HG03280 (cell line): ENCODE results near the gene TADA1.
A peak's percentile ranks its signal among the peaks of the same experiment; 100 is the strongest.
"Not testable (repeated sequence)": the region's sequence is repeated elsewhere in the genome, so short reads cannot be mapped to it uniquely, and the experiment has no call there.

Experiments
- ATAC-seq: cut with Tn5 transposase; IDR thresholded peaks from one replicate; pipeline ENCODE4 v1.9.1; 2021; ENCODE audit warnings: mild to moderate bottlenecking, moderate library complexity; ENCODE audit not compliant: unreplicated experiment

Gene TADA1

DNA sequence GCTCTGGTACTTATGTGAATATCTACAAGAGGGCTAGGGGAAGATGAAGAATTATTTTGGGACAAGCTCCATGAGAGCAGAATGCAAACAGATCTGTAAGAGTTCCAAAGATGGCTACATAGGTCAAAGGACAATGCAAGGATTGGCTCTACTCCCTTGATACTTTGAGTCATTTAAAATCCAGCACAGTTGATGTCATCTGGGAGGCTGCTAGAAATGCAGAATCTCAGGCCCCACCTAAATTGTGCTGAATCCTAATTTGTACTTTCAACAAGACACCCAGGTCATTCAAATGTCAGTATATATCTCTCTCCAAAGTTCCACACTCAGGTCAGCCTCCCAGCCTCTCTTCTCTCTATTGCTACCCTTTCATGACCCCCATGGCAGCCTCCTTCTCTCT is 23.7 kb upstream of the TADA1 start:
- ATAC-seq, result no peak

- no peak for ATAC-seq
Observed at GRCh38 chr1:166895766-166896165, 19.7 kb upstream of the TADA1 start.

DNA sequence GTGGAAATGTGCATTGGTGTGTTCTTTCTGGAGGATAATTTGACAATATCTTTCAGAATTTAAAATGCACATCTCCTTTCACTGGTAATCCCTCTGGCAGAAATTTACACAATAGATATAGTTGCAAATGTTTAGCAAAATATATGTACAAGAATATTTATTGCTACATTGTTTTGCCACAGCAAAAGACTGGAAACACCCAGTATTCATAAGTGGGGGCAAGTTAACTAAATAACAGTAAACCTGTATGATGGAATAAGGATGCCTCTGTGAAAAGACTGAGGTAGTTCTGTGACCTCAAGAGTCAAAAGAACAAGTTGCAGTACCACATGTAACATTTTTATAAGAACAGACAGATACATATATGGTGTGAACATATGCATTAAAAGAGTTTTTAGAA is 13.7 kb upstream of the TADA1 start:
- ATAC-seq, result no peak

DNA sequence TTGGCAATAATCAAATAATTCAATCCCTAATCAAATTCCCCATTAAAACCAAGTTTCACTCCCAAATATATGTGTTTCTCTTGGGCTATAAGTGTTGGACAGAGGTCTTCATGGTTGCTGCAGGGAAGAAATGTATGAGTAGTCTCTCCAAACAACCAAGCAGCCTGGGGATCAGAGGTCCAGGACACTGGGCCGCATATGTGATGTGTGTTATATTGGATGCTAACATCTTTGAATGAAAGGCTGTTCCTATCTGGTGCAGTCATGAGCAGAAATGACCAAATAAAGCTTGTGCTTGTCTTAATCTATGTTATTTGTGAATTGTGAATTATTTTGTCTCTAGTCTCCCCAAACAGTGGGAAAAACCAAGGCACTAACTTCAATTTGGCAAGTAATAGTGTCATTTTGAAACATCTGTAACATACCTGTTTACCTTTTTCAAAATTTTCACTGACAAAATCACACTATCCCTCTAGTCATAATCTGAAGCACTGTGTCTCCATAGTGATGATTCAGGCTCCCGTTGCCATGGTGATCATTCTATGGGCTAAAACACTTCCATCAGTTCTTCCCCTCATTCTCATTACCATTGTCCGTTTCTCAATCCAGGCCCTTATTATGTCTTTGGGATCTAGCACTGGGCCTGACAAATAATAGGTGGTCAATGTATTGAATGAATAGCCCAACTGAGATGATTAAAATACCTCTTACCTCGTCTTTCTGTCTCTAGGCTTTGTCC is 12.5 kb upstream of the TADA1 start:
- ATAC-seq, result no peak

DNA sequence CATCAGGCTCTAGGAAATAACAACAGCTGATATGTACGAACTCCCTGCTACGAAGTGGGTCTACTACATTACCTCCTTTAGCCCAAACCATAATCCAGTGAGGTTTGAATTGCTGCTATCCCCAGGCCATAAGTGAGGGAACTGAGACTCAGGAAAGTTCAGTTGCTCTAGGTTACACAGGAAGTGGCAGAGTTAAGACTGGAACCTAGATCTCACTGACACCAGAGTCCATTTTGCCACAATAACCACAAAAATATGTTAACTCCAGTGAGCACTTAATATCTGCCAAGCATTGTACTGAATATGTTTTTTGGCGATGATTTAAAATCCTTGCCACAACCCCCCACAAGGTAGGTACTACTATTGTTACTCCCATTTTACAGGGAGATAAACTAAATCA is 8.9 kb upstream of the TADA1 start:
- ATAC-seq, result no peak

GRCh38 chr1:166884040-166884642 is 8.1 kb upstream of the TADA1 start:
- no peak for ATAC-seq

DNA sequence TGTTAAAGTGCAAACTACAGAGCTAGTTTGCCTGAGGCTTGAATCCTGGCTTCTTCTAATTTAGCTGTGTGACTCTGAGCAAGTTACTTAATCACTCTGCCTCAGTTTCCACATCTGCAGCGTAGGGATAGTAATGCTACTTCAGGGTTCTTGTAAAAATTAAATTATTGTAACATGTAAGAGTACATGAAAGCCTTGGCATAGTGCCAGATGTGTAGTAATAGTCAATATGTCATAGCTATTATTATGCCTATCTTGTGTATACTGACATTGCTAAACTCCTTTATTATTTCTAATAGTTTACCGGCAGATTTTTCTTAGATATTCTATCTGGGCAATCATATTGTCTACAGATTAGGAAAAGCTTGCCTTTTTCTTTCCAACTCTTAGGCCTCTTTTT is 6.8 kb upstream of the TADA1 start:
- no peak for ATAC-seq

GRCh38 chr1:166878173-166878917 is 2.3 kb upstream of the TADA1 start:
- ATAC-seq, result not testable (repeated sequence)

GRCh38 chr1:166876540-166876838 is 425 bp upstream of the TADA1 start:
- peak; percentile 4 for ATAC-seq

DNA sequence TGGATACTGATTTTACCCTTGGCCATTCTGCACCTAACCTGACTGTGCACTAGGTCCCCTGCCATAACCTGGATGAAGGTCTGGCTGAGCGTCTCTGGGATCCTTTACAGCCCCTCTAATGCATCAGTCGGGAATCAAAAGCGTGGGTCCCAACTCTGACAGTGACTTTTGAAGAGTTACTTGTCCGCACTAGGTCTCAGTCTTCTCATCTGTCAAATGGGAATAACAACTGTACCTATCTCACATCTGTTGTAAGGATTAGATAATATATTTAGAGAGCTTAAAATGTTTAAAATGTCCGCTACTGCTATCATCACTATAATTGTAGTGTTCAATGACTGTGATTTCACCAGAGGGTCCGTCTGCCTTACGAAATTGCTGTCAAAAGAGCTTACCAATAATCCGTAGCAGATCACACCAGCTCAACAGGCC is 746 bp downstream of the TADA1 start:
- no peak for ATAC-seq

- ATAC-seq, result no peak
Observed at GRCh38 chr1:166874464-166874863, 1.6 kb downstream of the TADA1 start.

DNA sequence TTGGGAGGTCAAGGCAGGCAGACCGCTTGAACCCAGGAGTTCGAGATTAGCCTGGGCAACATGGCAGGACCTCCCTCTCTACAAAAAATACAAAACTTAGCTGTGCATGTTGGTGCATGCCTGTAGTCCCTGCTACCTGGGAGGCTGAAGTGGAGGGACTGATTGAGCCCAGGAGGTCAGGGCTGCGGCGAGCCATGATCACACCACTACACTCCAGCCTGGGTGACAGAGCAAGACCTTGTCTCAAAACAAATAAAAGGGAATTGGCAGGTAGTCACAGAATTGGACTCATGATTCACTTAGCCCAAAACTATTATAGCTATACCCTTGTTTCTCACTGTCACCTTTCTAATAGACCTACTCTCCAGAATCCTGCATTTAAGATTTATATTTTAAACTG is 5.5 kb downstream of the TADA1 start:
- ATAC-seq, result no peak

GRCh38 chr1:166869318-166870099 is 6.6 kb downstream of the TADA1 start:
- ATAC-seq, result no peak

- no peak for ATAC-seq
Observed at GRCh38 chr1:166868639-166869038, 7.4 kb downstream of the TADA1 start.

DNA sequence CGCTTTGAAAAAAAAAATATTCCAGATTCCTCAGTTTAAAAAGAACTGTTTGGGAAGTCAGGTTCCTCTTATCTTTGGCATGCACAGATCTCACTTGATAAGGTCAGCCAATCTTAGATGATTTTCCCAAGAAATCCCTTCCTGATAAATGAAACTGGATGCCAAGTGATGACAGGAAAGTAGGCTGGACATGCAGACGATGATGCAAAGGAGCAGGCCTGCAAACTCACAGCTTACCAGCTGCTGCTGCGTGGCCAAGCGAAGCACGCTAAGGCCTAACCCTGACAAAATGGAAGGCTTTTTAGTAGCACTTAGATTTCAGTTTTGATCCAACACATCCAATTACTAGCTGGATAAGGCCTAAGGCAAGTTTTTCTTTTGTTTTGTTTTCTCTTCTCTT is 10.1 kb downstream of the TADA1 start:
- no peak for ATAC-seq

- ATAC-seq, result no peak
Observed at GRCh38 chr1:166859597-166859996, 16.5 kb downstream of the TADA1 start.

- ATAC-seq, result no peak
Observed at GRCh38 chr1:166858726-166859419, 17.2 kb downstream of the TADA1 start.

DNA sequence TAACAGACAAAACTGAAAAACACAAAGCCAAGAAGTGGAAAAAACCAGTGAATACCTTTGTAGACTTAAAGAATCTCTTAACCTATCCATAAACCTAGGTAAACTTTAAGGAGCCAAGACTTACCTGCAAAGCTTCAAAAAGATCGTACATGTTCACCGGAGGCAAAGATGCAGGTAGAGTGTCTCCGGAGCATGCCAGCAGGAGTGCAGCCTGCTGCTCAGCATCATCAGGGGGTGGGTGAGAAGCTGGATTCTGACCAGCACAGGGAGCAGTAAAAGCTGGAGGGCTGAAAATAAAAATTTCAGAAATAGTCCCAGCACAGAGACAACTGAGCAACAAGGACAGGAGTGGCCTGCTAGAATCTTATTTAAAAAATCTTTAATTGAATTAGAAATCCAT is 18.1 kb downstream of the TADA1 start:
- no peak for ATAC-seq

DNA sequence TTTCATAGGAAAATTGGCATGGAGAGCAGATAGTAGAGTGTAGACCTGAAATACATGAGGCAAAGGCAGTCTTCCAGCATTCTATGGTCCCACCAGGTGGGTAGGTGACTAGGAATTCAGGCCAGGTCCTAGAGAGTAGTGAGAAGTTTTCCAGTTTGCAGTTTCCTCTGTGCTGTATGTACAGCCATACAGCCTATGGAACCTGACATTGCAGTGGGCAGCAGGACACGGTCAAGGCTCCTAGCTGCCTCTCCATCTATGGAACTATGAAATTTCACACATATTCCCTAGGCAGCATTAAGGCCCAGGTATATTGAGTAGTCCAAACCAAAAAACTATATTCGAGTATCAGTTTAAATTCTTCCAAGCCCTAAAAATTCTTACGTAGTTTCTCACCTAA is 20.5 kb downstream of the TADA1 start:
- ATAC-seq, result no peak

DNA sequence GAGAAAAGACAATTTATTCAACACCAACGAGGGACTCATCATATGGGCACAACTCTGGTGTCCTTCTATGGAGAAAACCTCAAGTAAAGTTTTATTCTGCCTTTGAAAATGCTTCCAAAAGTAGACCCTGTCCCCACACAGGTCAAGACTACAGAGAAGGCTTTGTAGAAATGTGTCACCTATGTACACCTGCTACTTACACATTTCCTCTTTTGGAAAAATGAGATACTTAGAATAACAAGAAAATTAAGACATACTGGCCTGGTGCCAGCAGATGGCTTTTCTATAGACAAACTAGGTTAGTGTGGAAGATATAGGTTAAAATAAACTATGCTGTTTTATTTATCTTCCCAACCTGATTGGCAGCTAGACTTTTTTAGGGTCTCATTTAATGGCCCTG is 23.1 kb downstream of the TADA1 start:
- no peak for ATAC-seq

GRCh38 chr1:166849135-166849534 is 26.9 kb downstream of the TADA1 start:
- no peak for ATAC-seq
